C4-2B (cell line): Measurements from ENCODE around the gene PTPRD.

Experiments
- ZFX ChIP-seq: fragments of 450-650 bp; IDR thresholded peaks from 2 replicates; pipeline ENCODE4 v1.6.1; 2017
- TF ChIP-seq, protein P1 (sequence below): fragments of 450-650 bp; conservative IDR thresholded peaks from 2 replicates; pipeline ENCODE4 v1.5.1; 2017; ENCODE audit warnings: mild to moderate bottlenecking

DNA sequence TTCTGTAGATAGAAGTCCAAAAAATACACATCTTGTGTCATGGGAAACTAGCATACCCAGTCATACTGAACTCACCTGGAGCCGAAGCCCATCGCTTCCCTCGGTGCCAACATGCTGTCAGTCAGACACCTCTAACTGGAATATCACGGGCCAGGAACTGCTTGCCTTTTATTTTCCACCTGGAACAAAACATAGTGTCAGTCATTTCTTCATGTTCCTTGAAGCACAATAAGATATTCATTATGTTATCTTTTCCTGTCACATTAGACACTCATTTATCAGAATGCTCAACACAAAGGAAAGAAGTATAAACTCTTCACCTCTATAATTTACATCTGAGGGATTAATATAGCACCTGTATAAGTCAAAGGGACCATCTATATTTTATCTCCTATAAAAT, 674.4 kb downstream of the PTPRD start:
- TF ChIP-seq, protein P1, sequence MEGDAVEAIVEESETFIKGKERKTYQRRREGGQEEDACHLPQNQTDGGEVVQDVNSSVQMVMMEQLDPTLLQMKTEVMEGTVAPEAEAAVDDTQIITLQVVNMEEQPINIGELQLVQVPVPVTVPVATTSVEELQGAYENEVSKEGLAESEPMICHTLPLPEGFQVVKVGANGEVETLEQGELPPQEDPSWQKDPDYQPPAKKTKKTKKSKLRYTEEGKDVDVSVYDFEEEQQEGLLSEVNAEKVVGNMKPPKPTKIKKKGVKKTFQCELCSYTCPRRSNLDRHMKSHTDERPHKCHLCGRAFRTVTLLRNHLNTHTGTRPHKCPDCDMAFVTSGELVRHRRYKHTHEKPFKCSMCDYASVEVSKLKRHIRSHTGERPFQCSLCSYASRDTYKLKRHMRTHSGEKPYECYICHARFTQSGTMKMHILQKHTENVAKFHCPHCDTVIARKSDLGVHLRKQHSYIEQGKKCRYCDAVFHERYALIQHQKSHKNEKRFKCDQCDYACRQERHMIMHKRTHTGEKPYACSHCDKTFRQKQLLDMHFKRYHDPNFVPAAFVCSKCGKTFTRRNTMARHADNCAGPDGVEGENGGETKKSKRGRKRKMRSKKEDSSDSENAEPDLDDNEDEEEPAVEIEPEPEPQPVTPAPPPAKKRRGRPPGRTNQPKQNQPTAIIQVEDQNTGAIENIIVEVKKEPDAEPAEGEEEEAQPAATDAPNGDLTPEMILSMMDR, result no peak
- no peak for TF ChIP-seq ZFX
